B cell (primary cell): ENCODE data around the gene CNOT1. TPM values are rescaled to one million over a fixed set of nuclear protein-coding genes. Genes with fewer than 3 reads are reported as not detected.

ENCODE experiments used
- ATAC-seq: fragments of 200-7000 bp; cut with Tn5 transposase; one replicate; pipeline ENCODE4 v1.10.0; 2021; ENCODE audit warnings: low read depth, mild to moderate bottlenecking, moderate number of reproducible peaks, moderate library complexity
- CTCF ChIA-PET: fragments of 350-600 bp; sonication (Branson Sonifier 250); formaldehyde crosslinking; loops from one replicate; lab custom pipeline; 2021; ENCODE audit warnings: antibody characterized with exemption, inconsistent platforms; lab: Charles Lee
- POLR2A ChIA-PET: fragments of 350-600 bp; sonication (Branson Sonifier 250); formaldehyde crosslinking; loops from one replicate; lab custom pipeline; 2021; ENCODE audit warnings: antibody characterized with exemption; lab: Charles Lee
- DNase-seq: peaks from one replicate; pipeline ENCODE4 v3.0.0; 2013
- H2AFZ ChIP-seq: 2 replicates; pipeline ENCODE4 v1.6.1; 2012; ENCODE audit warnings: mild to moderate bottlenecking, low read depth, low read length; ENCODE audit not compliant: insufficient read depth, poor library complexity, severe bottlenecking
- H3K27ac ChIP-seq, 2 donors: 1 replicate in 1 of 2; 2 replicates in 1 of 2; pipeline ENCODE4 v1.5.1; 2012 to 2013; ENCODE audit warnings: low read length in 2 of 2, mild to moderate bottlenecking in 2 of 2, moderate library complexity in 1 of 2
- H3K27me3 ChIP-seq, 4 experiments: fragments of 200-600 bp in 1 of 4; sonication (generic) in 1 of 4; replicated peaks in 1 of 4; 1 replicate in 2 of 4; 2 replicates in 2 of 4; pipeline versions ENCODE4 v1.6.1 to v1.7.0; 2013 to 2016; ENCODE audit warnings: low read length in 3 of 4, mild to moderate bottlenecking in 2 of 4, mixed read lengths in 1 of 4, moderate library complexity in 1 of 4; ENCODE audit not compliant: insufficient read depth in 4 of 4, control insufficient read depth in 3 of 4; ENCODE audit errors: control extremely low read depth in 1 of 4
- H3K36me3 ChIP-seq, 2 experiments: replicated peaks in 1 of 2; 1 replicate in 1 of 2; 2 replicates in 1 of 2; pipeline versions ENCODE4 v1.6.1 to v1.7.1; 2013; ENCODE audit warnings: low read length in 1 of 2; ENCODE audit not compliant: insufficient read depth in 2 of 2, control insufficient read depth in 1 of 2; ENCODE audit errors: control extremely low read depth in 1 of 2, extremely low read depth in 1 of 2
- H3K4me1 ChIP-seq, 2 donors: fragments of 200-600 bp in 1 of 2; sonication (generic) in 1 of 2; 1 replicate in 1 of 2; 2 replicates in 1 of 2; pipeline versions ENCODE4 v1.5.1 to v1.6.1; 2013 to 2017; ENCODE audit warnings: low read length in 2 of 2; ENCODE audit not compliant: control insufficient read depth in 2 of 2, insufficient read depth in 2 of 2
- H3K4me2 ChIP-seq: replicated peaks from 2 replicates; pipeline ENCODE3; 2012; ENCODE audit warnings: mild to moderate bottlenecking, low read depth, low read length; ENCODE audit not compliant: poor library complexity, severe bottlenecking
- H3K4me3 ChIP-seq, 5 experiments: fragments of 200-600 bp in 1 of 5; sonication (generic) in 1 of 5; 1 replicate in 3 of 5; 2 replicates in 2 of 5; pipeline versions ENCODE4 v1.5.1 to v1.7.0; 2011 to 2016; ENCODE audit warnings: low read length in 4 of 5, mild to moderate bottlenecking in 4 of 5, low read depth in 2 of 5, control low read depth in 1 of 5, moderate library complexity in 1 of 5; ENCODE audit not compliant: insufficient read depth in 1 of 5; ENCODE audit errors: control extremely low read depth in 1 of 5, extremely low read depth in 1 of 5
- H3K79me2 ChIP-seq: fragments of 200-600 bp; sonication (generic); one replicate; pipeline ENCODE4 v1.6.0; 2016; ENCODE audit warnings: low read length; ENCODE audit not compliant: control insufficient read depth, insufficient read depth
- H3K9ac ChIP-seq: fragments of 200-600 bp; sonication (generic); 2 replicates; pipeline ENCODE4 v1.6.1; 2017; ENCODE audit warnings: mild to moderate bottlenecking, low read length, moderate library complexity
- H3K9me3 ChIP-seq, 3 donors: one replicate each; pipeline versions ENCODE4 v1.6.1 to v1.7.1; 2013; ENCODE audit warnings: low read length in 2 of 3; ENCODE audit not compliant: control insufficient read depth in 2 of 3, insufficient read depth in 1 of 3; ENCODE audit errors: control extremely low read depth in 1 of 3
- H4K20me1 ChIP-seq: 2 replicates; pipeline ENCODE4 v1.6.0; 2012; ENCODE audit warnings: mild to moderate bottlenecking, low read length; ENCODE audit not compliant: insufficient read depth, control insufficient read depth, poor library complexity, severe bottlenecking
- H3K27ac Mint-ChIP-seq: one replicate; pipeline ENCODE4 v1.8.0; 2021; ENCODE audit warnings: mixed read lengths
- H3K27me3 Mint-ChIP-seq: one replicate; pipeline ENCODE4 v1.8.0; 2021; ENCODE audit warnings: mixed read lengths
- H3K4me1 Mint-ChIP-seq: one replicate; pipeline ENCODE4 v1.8.0; 2021; ENCODE audit warnings: mixed read lengths
- H3K4me3 Mint-ChIP-seq: one replicate; pipeline ENCODE4 v1.8.0; 2021; ENCODE audit warnings: mixed read lengths
- H3K9me3 Mint-ChIP-seq: one replicate; pipeline ENCODE4 v1.8.0; 2022; ENCODE audit warnings: mixed read lengths; ENCODE audit not compliant: insufficient read depth
- EZH2 ChIP-seq: IDR thresholded peaks from 2 replicates; pipeline ENCODE4 v1.6.1; 2012; ENCODE audit warnings: borderline replicate concordance, low read depth, mild to moderate bottlenecking, moderate library complexity, low read length; ENCODE audit not compliant: insufficient read depth, poor library complexity, severe bottlenecking
- WGBS: methylation state at CpG from one replicate; pipeline ENCODE4 v1.1.5; 2013; ENCODE audit warnings: missing lambda C conversion rate; ENCODE audit not compliant: insufficient coverage; 5-methylcytosine and 5-hydroxymethylcytosine counted together
- intact Hi-C: fragments of 100-400 bp; cut with micrococcal nuclease; formaldehyde crosslinking; loops from one replicate; pipeline ENCODE4 v1.10.0; 2022
- polyA plus RNA-seq: library from polyadenylated mRNA; depleted of rRNA; stranded (reverse); fragments of >200 nt; gene quantifications from 2 replicates; pipeline ENCODE4 v1.2.3, GENCODE V29; 2012
- total RNA-seq, 2 donors: library from RNA; stranded (reverse); fragments of 120-200 nt in 1 of 2; gene quantifications; 1 replicate in 1 of 2; 2 replicates in 1 of 2; pipeline versions ENCODE4 v1.2.3 to v1.2.4, GENCODE V29; 2013 to 2022
- TF ChIP-seq, protein P1 (sequence below): fragments of 200-600 bp; IDR thresholded peaks from one replicate; pipeline ENCODE4 v1.8.0; 2022; ENCODE audit warnings: antibody characterized with exemption, mild to moderate bottlenecking

CNOT1 gene
- total and polyA plus RNA-seq, 2 donors (not counting 1 experiment from before 2014, with no cell fraction given) = 211 to 268 TPM

DNA sequence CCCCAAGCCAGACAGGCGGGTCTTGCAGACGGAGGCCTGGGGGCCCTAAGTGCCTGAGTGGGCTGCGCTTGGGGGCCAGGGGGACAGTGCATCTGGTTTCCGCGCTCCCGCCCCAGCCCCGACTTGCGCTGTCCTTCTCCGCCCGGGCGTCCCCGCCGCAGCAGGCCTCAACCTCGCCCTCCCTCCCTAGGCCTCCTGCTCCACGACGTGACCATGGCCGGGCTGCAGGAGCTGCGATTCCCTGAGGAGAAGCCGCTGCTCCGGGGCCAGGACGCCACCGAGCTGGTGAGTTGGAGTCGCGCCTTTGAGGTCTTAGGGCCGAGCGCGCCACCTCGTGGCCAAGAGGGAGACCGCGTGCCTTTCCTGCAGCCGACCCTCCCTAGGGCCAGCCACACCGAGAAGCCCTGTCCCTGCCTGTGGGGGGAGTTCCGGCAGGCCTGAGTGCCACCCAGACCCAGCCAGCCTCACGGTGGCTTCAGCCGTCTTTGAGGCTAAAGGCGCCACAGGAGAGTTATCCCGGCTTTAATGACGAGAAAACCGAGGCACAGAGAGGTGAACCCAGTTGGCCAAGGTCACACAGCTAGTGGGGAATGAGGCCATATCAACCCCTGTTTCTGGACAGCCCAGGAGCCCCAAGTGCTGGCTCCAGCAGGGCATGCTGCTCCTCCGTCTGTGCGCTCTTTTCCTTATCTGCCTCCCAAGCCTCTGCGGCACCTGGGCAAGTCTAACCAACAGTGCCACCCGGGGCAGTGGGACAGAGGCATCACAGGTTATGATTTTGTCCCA is 141.9 kb downstream of the CNOT1 start:
- DNase-seq = peak; percentile 79
- Mint-ChIP-seq H3K4me3 (no peak overlapping the region), H3K4me1 (peaks cover 3% of the 10 kb centered on the region), H3K27me3 (peaks cover 11% of the 10 kb centered on the region), H3K9me3 (no peaks in the 10 kb centered on the region), H3K27ac (no peak overlapping the region)
- intact Hi-C loops = loop anchor here (1.0 to 10.0 kb wide), 4 partner anchors 143 to 463 kb away; partner anchors contain the start of gene MMP15
- peaks cover 0 to 5% (median 0%) of the 10 kb centered on the region in 4 experiments for H3K27me3 ChIP-seq
- peak; percentile 95 for ATAC-seq
- H3K36me3 ChIP-seq = no peaks in the 10 kb centered on the region
- WGBS = 14% methylated on average over 39 of the region's 43 CpGs
- H3K9me3 ChIP-seq = no peaks in the 10 kb centered on the region
- TF ChIP-seq, protein P1, sequence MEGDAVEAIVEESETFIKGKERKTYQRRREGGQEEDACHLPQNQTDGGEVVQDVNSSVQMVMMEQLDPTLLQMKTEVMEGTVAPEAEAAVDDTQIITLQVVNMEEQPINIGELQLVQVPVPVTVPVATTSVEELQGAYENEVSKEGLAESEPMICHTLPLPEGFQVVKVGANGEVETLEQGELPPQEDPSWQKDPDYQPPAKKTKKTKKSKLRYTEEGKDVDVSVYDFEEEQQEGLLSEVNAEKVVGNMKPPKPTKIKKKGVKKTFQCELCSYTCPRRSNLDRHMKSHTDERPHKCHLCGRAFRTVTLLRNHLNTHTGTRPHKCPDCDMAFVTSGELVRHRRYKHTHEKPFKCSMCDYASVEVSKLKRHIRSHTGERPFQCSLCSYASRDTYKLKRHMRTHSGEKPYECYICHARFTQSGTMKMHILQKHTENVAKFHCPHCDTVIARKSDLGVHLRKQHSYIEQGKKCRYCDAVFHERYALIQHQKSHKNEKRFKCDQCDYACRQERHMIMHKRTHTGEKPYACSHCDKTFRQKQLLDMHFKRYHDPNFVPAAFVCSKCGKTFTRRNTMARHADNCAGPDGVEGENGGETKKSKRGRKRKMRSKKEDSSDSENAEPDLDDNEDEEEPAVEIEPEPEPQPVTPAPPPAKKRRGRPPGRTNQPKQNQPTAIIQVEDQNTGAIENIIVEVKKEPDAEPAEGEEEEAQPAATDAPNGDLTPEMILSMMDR = peak; percentile 92
- no peak for TF ChIP-seq EZH2
- H3K27ac ChIP-seq = no peak overlapping the region
- H2AFZ ChIP-seq = peak overlapping the region; percentile 78
- H4K20me1 ChIP-seq = no peaks in the 10 kb centered on the region
- peaks cover 3 to 7% of the 10 kb centered on the region in 2 donors for H3K4me1 ChIP-seq
- H3K9ac ChIP-seq = no peak overlapping the region
- ChIA-PET CTCF (interaction anchor here (0.6 to 7.9 kb wide), 23 partner anchors 8 to 468 kb away, joined by 3 to 199 read pairs (median 4); partner anchors contain the start of gene GINS3), POLR2A (no interaction called here)
- H3K79me2 ChIP-seq = no peaks in the 10 kb centered on the region
- H3K4me3 ChIP-seq = no peak overlapping the region
- H3K4me2 ChIP-seq = peak overlapping the region; percentile 71
